Hepatocyte (in vitro differentiated cells): ENCODE results near the gene WDFY2.

Source experiments
- EZH2 ChIP-seq: fragments of 200-600 bp; sonication (generic); IDR thresholded peaks from 2 replicates; pipeline ENCODE4 v1.6.1; 2016; ENCODE audit warnings: antibody characterized with exemption, mild to moderate bottlenecking, borderline replicate concordance
- TF ChIP-seq, protein P1 (sequence below): fragments of 200-600 bp; sonication (generic); IDR thresholded peaks from 2 replicates; pipeline ENCODE4 v1.5.1; 2016; ENCODE audit warnings: antibody characterized with exemption, mild to moderate bottlenecking; ENCODE audit not compliant: poor library complexity

- TF ChIP-seq, protein P1, sequence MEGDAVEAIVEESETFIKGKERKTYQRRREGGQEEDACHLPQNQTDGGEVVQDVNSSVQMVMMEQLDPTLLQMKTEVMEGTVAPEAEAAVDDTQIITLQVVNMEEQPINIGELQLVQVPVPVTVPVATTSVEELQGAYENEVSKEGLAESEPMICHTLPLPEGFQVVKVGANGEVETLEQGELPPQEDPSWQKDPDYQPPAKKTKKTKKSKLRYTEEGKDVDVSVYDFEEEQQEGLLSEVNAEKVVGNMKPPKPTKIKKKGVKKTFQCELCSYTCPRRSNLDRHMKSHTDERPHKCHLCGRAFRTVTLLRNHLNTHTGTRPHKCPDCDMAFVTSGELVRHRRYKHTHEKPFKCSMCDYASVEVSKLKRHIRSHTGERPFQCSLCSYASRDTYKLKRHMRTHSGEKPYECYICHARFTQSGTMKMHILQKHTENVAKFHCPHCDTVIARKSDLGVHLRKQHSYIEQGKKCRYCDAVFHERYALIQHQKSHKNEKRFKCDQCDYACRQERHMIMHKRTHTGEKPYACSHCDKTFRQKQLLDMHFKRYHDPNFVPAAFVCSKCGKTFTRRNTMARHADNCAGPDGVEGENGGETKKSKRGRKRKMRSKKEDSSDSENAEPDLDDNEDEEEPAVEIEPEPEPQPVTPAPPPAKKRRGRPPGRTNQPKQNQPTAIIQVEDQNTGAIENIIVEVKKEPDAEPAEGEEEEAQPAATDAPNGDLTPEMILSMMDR = no peak
- no peak for TF ChIP-seq EZH2
Observed at GRCh38 chr13:51589793-51590192, 5.5 kb downstream of the WDFY2 start.
